ENCODE data around the gene FPR1.
A peak's percentile ranks its signal among the peaks of the same experiment; 100 is the strongest.
"Not testable (repeated sequence)": the region's sequence is repeated elsewhere in the genome, so short reads cannot be mapped to it uniquely, and the experiment has no call there.

Gene FPR1

GRCh38 chr19:51779181-51779580 lies 27.5 kb upstream of the FPR1 start:
- DNase-seq, result no peak

- DNase-seq, result peak; percentile 34
These were observed 26.1 kb upstream of the FPR1 start for GRCh38 chr19:51777570-51778462.

DNA sequence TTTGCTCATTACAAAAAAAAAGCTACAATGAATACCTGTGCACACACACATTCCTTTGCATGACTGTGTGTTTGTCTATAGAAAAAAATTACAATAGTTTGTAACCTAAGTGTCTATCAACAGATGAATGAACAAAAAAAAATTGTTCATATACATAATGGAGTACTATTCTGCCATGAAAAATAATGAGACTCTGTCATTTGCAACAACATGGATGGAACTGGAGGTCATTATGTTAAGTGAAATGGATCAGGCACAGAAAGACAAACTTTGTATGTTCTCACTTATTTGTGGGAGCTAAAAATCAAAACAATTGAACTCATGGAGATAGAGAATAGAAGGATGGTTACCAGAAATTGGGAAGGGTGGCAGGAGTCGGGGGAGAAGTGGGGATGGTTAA lies 24.9 kb upstream of the FPR1 start:
- not testable (repeated sequence) for DNase-seq

DNA sequence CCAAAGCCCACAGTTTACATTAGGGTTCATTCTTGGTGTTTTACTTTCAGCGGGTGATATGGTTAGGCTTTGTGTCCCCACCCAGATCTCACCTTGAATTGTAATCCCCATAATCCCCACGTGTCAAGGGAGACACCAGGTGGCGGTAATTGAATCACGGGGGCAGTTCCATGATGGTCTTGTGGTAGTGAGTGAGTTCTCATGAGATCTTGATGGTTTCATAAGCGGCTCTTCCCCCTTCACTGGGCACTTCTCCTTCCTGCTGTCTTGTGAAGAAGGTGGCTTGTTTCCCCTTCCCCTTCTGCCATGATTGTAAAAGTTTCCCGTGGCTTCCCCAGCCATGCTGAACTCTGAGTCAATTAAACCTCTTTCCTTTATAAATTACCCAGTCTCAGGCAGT lies 21.3 kb upstream of the FPR1 start:
- no peak for DNase-seq

GRCh38 chr19:51771376-51772130 lies 19.9 kb upstream of the FPR1 start:
- DNase-seq, result no peak

DNA sequence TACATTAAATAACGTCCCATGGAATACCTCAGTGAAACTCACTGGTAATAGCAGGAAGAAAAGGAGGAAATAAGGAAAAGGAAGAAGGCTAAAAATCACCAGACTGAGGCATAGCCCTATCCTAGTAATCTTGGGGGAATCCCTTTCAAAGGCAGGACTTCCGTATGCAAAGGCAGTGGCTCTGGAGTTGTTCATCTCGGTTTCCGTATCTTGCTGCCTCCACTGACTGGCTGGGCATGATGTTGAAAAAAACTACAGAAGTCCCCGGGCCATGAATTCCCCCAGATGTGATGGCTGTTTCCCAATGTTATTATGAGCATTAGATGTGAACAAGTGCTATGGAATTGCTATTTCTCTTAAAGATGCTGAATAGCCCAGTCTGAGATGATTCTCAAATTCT lies 14.8 kb upstream of the FPR1 start:
- no peak for DNase-seq

DNA sequence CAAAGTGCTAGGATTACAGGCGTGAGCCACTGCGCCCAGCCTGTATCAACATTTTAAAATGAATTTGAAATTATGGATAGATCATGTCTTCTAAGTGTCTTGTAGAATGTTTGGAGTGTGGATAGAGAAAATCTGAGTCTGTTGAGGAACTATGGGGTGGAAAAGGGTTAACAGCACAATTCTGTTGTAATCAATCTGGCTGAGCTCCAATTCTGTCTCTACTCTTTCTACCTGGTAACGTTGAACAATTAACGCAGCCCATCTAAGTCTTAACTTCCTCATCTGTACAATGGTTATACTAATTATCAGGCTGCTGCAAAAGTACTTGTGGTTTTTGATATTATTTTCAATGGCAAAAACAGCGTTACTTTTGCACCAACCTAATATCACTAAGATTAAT lies 13.4 kb upstream of the FPR1 start:
- no peak for DNase-seq

DNA sequence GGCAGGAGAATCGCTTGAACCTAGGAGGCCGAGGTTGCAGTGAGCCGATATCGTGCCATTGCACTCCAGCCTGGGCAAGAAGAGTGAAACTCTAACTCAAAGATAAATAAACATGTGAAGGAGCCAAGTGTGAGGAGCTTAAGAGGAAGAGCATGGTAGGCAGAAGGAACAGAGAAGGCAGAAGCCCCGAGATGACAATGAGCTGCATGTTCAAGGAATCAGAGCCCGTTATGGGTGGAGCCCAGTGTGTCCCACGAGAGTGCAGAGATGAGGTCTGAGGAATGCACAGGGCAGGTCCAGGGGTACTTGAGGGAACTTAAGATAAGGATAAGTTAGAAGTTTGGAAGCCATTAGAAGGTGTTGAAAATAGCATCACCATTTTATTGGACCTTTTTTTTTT lies 10.0 kb upstream of the FPR1 start:
- no peak for DNase-seq

GRCh38 chr19:51760697-51761356 lies 9.1 kb upstream of the FPR1 start, which contains the start of gene FPR2:
Gene FPR2 (plus strand): TSS chr19:51761180. CDS start chr19:51768659, 7,479 bp downstream.
- DNase-seq, result no peak

DNA sequence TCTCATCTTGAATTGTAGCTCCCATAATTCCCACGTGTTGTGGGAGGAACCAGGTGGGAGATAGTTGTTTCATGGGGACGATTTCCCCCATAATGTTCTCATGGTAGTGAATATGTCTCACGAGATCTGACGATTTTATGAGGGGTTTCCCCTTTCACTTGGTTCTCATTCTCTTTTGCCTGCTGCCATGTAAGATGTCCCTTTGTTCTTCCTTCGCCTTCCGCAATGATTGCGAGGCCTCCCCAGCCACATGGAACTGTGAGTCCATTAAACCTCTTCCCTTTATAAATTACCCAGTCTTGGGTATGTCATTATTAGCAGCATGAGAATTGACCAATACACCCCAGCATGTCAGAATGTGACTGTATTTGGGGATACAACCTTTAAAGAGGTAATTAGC lies 3.9 kb upstream of the FPR1 start:
- no peak for DNase-seq

DNA sequence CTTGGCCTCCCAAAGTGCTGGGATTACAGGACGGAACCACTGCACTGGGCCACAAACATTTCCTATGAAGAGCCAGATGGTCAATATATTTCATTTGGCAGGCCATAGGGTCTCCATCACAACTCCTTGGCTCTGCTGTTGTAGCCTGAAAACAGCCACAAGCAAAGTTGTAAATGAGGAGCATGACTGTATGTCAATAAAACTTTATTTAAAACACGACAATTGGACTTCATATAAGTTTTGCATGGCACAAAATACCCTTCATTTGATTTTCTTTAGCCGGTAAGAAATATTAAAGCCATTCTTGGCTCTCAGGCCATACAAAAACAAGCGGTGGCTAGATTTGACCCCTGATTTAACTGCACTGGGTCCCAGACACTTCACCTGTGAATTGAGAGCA lies 3.1 kb upstream of the FPR1 start:
- DNase-seq, result no peak

DNA sequence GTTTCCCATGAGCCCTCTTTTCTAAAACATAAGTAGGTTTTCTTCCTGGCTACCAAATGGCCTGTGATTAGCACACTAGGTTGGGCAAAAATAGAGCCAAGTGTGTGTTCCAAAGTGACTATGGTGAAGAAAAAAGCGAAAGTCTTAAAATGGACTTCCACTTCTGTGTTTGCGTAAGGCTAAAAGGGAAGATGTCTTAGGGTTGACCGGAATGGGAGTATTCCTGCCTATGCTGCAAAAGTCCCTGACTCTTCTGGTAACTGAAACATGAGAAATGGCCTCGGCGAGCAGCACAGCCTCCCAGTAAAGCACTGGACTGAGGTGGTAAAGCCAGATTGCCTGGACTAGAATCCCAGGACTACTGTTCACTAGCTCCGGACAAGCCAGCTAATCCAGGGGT lies 2.4 kb upstream of the FPR1 start:
- no peak for DNase-seq

GRCh38 chr19:51750400-51751094 lies 1.1 kb downstream of the FPR1 start:
- DNase-seq, result no peak

- no peak for DNase-seq
These were observed 1.7 kb downstream of the FPR1 start for GRCh38 chr19:51749979-51750378.

- no peak for DNase-seq
These were observed 4.9 kb downstream of the FPR1 start for GRCh38 chr19:51746731-51747130.

- DNase-seq, result no peak
These were observed 8.3 kb downstream of the FPR1 start for GRCh38 chr19:51743405-51743804.

DNA sequence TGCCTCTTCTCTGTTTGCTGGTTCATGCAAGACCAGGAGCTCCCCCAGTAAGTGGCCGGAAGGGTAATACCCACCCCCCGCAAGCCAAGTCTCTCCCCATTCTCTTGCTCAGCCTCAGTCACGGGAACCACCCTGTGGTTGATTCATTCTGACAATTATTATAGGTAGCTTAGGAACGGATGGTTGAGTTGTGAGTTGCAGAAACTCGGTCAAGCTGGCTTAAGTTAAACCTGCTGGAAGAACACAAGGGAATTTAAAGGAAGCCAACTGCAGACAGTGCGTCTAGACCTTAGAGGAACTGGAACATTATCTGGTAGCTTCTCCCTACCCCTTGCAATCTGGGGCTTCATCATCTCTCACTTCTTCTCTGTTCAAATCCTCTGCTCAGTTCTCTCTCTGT lies 8.9 kb downstream of the FPR1 start:
- DNase-seq, result no peak

- no peak for DNase-seq
These were observed 11.3 kb downstream of the FPR1 start for GRCh38 chr19:51740356-51740755.

DNA sequence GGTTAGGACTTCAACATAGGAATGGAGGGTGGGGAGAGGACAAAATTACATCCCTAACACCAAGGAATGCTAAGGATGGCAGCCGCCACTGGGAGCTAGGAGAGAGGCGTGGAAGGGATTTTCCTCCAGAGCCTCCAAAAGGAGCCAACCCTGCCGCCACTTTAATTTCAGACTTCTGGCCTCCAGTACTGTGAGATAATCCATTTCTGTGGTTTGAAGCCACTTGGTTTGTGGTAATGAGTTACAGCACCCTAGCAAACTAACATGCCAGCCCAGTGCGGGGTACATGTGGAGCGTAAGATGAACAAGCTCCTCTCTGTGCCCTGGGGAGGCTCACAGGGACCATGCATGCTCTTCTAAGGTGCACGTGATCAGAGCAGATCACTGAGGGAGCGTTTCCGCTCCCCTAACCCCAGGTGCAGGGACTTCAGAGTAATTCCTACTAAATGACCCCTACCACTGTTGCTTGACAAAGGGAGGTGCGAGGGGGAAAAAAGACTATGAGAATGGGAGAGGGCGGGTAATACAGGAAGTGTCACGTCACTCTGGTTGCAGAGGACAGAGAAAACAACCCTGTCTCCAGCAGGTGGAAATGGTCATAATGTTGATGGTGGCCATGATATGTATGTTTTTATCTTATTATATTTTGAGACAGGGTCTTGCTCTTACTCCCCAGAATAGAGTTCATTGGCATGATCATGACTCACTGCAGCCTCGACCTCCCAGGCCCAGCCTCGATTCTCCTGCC lies 12.0 kb downstream of the FPR1 start:
- DNase-seq, result no peak

DNA sequence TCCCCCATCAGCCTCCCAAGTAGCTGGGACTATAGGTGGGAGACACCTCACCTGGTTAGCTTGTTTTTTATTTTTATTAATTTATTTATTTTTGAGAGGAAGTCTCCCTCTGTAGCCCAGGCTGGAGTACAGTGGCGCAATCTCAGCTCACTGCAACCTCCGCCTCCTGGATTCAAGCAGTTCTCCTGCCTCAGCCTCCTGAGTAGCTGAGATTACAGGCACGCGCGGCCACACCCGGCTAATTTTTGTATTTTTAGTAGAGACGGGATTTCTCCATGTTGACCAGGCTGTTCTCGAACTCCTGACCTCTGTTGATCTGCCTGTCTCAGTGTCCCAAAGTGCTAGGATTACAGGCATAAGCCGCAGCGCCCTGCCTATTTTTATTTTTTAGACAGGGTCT lies 13.2 kb downstream of the FPR1 start:
- not testable (repeated sequence) for DNase-seq

DNA sequence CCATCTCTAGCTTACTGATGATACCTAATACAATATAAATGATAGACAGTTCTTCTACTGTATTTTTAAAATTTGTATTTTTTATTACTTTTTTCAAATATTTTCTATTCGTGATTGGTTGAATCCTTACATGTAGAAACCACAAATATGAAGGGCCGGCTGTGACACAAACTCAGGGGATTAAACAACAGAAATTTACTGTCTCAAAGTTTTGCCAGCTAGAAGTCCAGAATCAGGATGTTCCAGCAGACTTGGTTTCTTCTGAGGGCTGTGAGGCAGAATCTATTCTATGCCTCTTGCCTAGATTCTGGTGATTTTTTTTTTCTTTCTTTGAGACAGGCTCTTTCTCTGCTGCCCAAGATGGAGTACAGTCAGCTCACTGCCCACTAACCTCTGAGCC lies 13.8 kb downstream of the FPR1 start:
- no peak for DNase-seq

GRCh38 chr19:51737389-51737788 lies 14.3 kb downstream of the FPR1 start:
- no peak for DNase-seq
